ENCODE data around the gene ABCA2. TPM values are rescaled to one million over a fixed set of nuclear protein-coding genes. Genes with fewer than 3 reads are reported as not detected.

ABCA2 gene
- total RNA-seq, 1 experiment from 2014 or later = 22.4 TPM

DNA sequence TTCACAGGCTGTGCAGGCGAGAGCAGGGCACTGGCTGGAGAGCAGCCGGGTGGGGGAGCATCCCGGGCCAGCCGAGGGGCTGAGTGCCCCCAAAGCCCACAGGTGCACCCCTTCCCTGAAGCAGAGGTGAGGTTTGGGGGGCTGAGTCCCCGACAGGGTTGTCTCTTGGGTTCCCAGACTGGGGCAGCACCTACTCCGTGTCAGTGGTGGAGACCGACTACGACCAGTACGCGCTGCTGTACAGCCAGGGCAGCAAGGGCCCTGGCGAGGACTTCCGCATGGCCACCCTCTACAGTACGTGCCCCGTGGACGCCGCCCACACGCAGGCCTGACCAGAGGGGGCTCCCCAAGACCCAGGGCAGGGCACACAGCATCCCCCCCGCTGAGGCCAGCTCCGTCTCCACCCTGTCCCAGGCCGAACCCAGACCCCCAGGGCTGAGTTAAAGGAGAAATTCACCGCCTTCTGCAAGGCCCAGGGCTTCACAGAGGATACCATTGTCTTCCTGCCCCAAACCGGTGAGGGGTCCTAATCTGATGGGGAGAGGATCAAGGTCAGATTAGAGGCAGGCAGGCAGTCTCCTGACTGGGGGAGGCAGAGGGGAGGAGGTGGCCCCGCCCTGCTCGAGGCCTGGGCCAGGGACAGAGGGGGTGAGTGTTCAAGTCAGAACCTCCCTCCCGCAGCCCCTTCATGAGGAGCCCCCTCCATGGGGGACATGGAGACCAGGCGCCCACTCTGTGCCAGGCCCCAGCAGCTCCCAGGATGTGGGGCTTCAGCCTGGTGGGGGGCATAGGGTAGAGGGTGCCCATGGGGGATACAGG, 48.1 kb downstream of the ABCA2 start:
- Mint-ChIP-seq H3K4me1 (peaks cover 2 to 16% of the 10 kb centered on the region in 2 experiments), H3K27me3 (ENCODE audit: low read depth) (peaks cover 7% of the 10 kb centered on the region)
- no peak overlapping the region for H2AK5ac ChIP-seq (ENCODE audit: insufficient read length, low read length)

More for the DNA sequence above, 48.1 kb downstream of the ABCA2 start:
- TF ChIP-seq CTCF (conservative IDR thresholded peaks at IDR 0.05) = no peak
- no peak overlapping the region for H2BK20ac ChIP-seq (ENCODE audit: low read depth, low read length, poor library complexity, severe bottlenecking)
- no peak overlapping the region for H4K91ac ChIP-seq (ENCODE audit: insufficient read length, low read depth, low read length)
- no CpG with 5 or more reads among the region's 26 CpGs for WGBS (ENCODE audit: extremely low coverage, insufficient read length, low lambda C conversion rate)
- H2BK12ac ChIP-seq (ENCODE audit: insufficient read length, low read depth, low read length) = no peak overlapping the region
- H3K18ac ChIP-seq (ENCODE audit: insufficient read length, low read depth, low read length) = no peak overlapping the region
- H3K9me3 ChIP-seq (ENCODE audit: control insufficient read depth, low read depth, low read length) = no peaks in the 10 kb centered on the region
- H3K36me3 Mint-ChIP-seq (ENCODE audit: insufficient read depth in 1 of 3, low read depth in 3 of 3) = peaks cover 0 to 3% (median 0%) of the 10 kb centered on the region in 3 experiments; a peak in 1 of 7 replicates
- H4K8ac ChIP-seq (replicated peaks; ENCODE audit: insufficient read length, low read depth, low read length) = no peak overlapping the region
- H2BK5ac ChIP-seq (ENCODE audit: insufficient read length, low read length) = no peak overlapping the region
- no peaks in the 10 kb centered on the region for H3K27me3 ChIP-seq (ENCODE audit: insufficient read depth, low read length)
- H3K14ac ChIP-seq (ENCODE audit: insufficient read depth, low read length) = peak overlapping the region; percentile 5; the same call in 1 of the 2 replicates
- H3T11ph ChIP-seq (ENCODE audit: low read length) = no peak overlapping the region
- no peak overlapping the region for H3K9ac ChIP-seq (ENCODE audit: extremely low read depth, insufficient read length, low read length)
- H4K20me1 ChIP-seq (ENCODE audit: control insufficient read depth, insufficient read depth, insufficient read length) = no peaks in the 10 kb centered on the region
- no peak for DNase-seq
- no peaks in the 10 kb centered on the region for H3K9me3 Mint-ChIP-seq
- no peak overlapping the region for H3K27ac ChIP-seq (ENCODE audit: insufficient read length, low read depth, low read length)
- H3K23ac ChIP-seq (ENCODE audit: insufficient read length, low read depth, low read length) = no peak overlapping the region
- no peak overlapping the region for H3K4ac ChIP-seq (ENCODE audit: low read depth, low read length)
- no peak overlapping the region for H3K4me3 Mint-ChIP-seq
- H2AFZ ChIP-seq (ENCODE audit: low read length) = no peak overlapping the region
- H2BK120ac ChIP-seq (ENCODE audit: low read depth, low read length, poor library complexity, severe bottlenecking) = no peak overlapping the region
- no peaks in the 10 kb centered on the region for H3K79me1 ChIP-seq (ENCODE audit: insufficient read depth, low read depth, low read length, poor library complexity, severe bottlenecking)
- no peak overlapping the region for H3K56ac ChIP-seq (ENCODE audit: insufficient read length, low read depth, low read length)
- no peaks in the 10 kb centered on the region; the same call in 1 of the 2 replicates for H3K4me1 ChIP-seq (ENCODE audit: insufficient read depth, low read length)
- H4K5ac ChIP-seq (ENCODE audit: insufficient read length, low read depth, low read length) = no peak overlapping the region
- H3K79me2 ChIP-seq (ENCODE audit: insufficient read depth, low read length) = no peaks in the 10 kb centered on the region
- no peak overlapping the region for H2BK15ac ChIP-seq (ENCODE audit: low read depth, low read length)
- peaks cover 9% of the 10 kb centered on the region for H3K23me2 ChIP-seq (ENCODE audit: insufficient read length, low read depth, low read length, poor library complexity, severe bottlenecking)
- H3K27ac Mint-ChIP-seq = no peak overlapping the region
- H3K4me2 ChIP-seq (ENCODE audit: insufficient read depth, insufficient read length, low read length) = no peak overlapping the region

Measured in H9 (cell line).